ENCODE results near the gene CCDC196. TPM values are rescaled to one million over a fixed set of nuclear protein-coding genes. Genes with fewer than 3 reads are reported as not detected.
A peak's percentile ranks its signal among the peaks of the same experiment; 100 is the strongest.

The CCDC196 gene
- total and polyA plus RNA-seq, 10 of the 15 experiments (the other 5 are each of a cell fraction or from before 2014, with no cell fraction given): 0.03 to 0.52 (median 0.28) TPM; not detected in 7

DNA sequence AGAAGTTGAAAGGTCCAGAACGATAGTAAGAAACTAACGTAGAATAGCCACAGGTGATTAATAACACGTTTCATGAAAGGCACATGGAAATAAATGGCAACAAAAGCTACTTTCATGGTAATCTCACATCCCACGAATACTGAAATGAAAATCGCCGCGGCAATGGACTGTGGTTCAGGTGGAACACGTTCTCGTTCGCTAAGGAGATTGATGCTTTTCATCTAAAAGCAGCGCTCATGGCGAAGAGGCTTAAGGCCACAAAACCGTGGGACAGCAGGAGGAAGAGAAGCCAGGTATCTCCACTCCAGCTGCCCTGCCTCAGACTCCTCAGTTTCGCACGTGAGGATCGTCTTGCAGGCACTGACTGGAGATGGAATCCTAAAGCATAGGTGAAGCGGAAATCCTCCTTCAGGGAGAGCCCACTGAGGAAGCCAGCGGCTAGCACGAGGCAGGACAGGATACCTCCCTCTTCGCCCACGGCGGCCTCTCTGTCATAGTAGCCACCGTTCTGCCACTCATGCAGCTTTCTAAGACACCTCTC is 21.1 kb downstream of the CCDC196 start:
- ChIA-PET POLR2A (interaction anchor here (0.7 to 1.0 kb wide), 2 partner anchors 8 to 50 kb away, joined by 3 read pairs; no protein-coding TSS in a partner anchor), SMC1A (ENCODE audit: uncharacterized antibody, unreplicated experiment) (interaction anchor here (0.9 to 2.3 kb wide), 7 partner anchors 9 to 143 kb away, joined by 3 to 33 read pairs (median 3); no protein-coding TSS in a partner anchor), CTCF (interaction anchor here (0.8 to 2.8 kb wide), 6 partner anchors 9 to 143 kb away, joined by 3 to 25 read pairs (median 4); no protein-coding TSS in a partner anchor), RAD21 (ENCODE audit: unreplicated experiment) (interaction anchor here (0.8 to 2.5 kb wide), 8 partner anchors 10 to 853 kb away, joined by 3 to 17 read pairs (median 3); partner anchors contain the start of genes ATP6V1D and EIF2S1)
- WGBS (ENCODE audit: insufficient coverage, insufficient replicate concordance, low lambda C conversion rate, missing lambda C conversion rate): 0% methylated on average over 23 of the region's 23 CpGs
- ATAC-seq (peak; percentile 26), DNase-seq (ENCODE audit: low read depth, low spot score) (no peak), FAIRE-seq (no peak)
- H3K9ac ChIP-seq (ENCODE audit: control insufficient read depth, insufficient read depth, low read length): peak overlapping the region; percentile 94
- H3K4me2 ChIP-seq (ENCODE audit: control insufficient read depth, insufficient read depth): peak overlapping the region; percentile 98
- no peaks in the 10 kb centered on the region; the same call in 2 of the 3 replicates for H3K9me3 ChIP-seq (replicated peaks; ENCODE audit: control insufficient read depth, insufficient read depth, low read length)
- H3K79me2 ChIP-seq (ENCODE audit: control insufficient read depth, insufficient read depth, low read length): peaks cover 45% of the 10 kb centered on the region
- TF ChIP-seq SUPT20H (IDR thresholded peaks at IDR 0.05; ENCODE audit: borderline replicate concordance, control insufficient read depth, low read depth, low read length) (no peak), FOXM1 (IDR thresholded peaks at IDR 0.05; ENCODE audit: low read depth, low read length) (0 out of 2 replicates have a peak, but pooled peaks have one; percentile 18), SREBF2 (IDR thresholded peaks at IDR 0.05; ENCODE audit: low read length) (no peak), MTA3 (IDR thresholded peaks at IDR 0.05; ENCODE audit: borderline replicate concordance, low read length) (peak; percentile 52; the same call in 1 of the 2 replicates), RUNX3 (IDR thresholded peaks at IDR 0.05; ENCODE audit: low read length) (peak; percentile 35; the same call in 1 of the 2 replicates), CBX5 (IDR thresholded peaks at IDR 0.05; ENCODE audit: low read depth) (no peak), EED (IDR thresholded peaks at IDR 0.05; ENCODE audit: low read depth) (peak; percentile 24; the same call in 1 of the 2 replicates), BHLHE40 (IDR thresholded peaks at IDR 0.05; ENCODE audit: borderline replicate concordance in 1 of 2, low read depth in 2 of 2, low read length in 1 of 2) (peak in 1 of 2 experiments; percentile 6; a peak in 1 of 4 replicates), ASH2L (IDR thresholded peaks at IDR 0.05; ENCODE audit: borderline replicate concordance, low read depth) (0 out of 2 replicates have a peak, but pooled peaks have one; percentile 3)
- TF ChIP-seq, protein P1, sequence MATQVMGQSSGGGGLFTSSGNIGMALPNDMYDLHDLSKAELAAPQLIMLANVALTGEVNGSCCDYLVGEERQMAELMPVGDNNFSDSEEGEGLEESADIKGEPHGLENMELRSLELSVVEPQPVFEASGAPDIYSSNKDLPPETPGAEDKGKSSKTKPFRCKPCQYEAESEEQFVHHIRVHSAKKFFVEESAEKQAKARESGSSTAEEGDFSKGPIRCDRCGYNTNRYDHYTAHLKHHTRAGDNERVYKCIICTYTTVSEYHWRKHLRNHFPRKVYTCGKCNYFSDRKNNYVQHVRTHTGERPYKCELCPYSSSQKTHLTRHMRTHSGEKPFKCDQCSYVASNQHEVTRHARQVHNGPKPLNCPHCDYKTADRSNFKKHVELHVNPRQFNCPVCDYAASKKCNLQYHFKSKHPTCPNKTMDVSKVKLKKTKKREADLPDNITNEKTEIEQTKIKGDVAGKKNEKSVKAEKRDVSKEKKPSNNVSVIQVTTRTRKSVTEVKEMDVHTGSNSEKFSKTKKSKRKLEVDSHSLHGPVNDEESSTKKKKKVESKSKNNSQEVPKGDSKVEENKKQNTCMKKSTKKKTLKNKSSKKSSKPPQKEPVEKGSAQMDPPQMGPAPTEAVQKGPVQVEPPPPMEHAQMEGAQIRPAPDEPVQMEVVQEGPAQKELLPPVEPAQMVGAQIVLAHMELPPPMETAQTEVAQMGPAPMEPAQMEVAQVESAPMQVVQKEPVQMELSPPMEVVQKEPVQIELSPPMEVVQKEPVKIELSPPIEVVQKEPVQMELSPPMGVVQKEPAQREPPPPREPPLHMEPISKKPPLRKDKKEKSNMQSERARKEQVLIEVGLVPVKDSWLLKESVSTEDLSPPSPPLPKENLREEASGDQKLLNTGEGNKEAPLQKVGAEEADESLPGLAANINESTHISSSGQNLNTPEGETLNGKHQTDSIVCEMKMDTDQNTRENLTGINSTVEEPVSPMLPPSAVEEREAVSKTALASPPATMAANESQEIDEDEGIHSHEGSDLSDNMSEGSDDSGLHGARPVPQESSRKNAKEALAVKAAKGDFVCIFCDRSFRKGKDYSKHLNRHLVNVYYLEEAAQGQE (IDR thresholded peaks at IDR 0.05; ENCODE audit: low read depth, low read length): no peak
- TF ChIP-seq, protein P2, sequence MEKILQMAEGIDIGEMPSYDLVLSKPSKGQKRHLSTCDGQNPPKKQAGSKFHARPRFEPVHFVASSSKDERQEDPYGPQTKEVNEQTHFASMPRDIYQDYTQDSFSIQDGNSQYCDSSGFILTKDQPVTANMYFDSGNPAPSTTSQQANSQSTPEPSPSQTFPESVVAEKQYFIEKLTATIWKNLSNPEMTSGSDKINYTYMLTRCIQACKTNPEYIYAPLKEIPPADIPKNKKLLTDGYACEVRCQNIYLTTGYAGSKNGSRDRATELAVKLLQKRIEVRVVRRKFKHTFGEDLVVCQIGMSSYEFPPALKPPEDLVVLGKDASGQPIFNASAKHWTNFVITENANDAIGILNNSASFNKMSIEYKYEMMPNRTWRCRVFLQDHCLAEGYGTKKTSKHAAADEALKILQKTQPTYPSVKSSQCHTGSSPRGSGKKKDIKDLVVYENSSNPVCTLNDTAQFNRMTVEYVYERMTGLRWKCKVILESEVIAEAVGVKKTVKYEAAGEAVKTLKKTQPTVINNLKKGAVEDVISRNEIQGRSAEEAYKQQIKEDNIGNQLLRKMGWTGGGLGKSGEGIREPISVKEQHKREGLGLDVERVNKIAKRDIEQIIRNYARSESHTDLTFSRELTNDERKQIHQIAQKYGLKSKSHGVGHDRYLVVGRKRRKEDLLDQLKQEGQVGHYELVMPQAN (conservative IDR thresholded peaks at IDR 0.05): peak; percentile 25; the same call in 1 of the 2 replicates
- intact Hi-C loops (cut with micrococcal nuclease; ENCODE audit: unreplicated experiment): loop anchor here (5.0 kb wide), 2 partner anchors 95 to 145 kb away; no protein-coding TSS in a partner anchor
- H2AFZ ChIP-seq (ENCODE audit: control insufficient read depth, low read depth, low read length): peak overlapping the region; percentile 93
- H3K27ac ChIP-seq (ENCODE audit: control insufficient read depth, insufficient read depth): peak overlapping the region; percentile 87
- H3K4me3 ChIP-seq: peak overlapping the region; percentile 95
- in situ Hi-C loops (cut with MboI): loop anchor here (10.0 kb wide), 1 partner anchor 848 kb away; the partner anchor contains the start of gene ATP6V1D
- no peaks in the 10 kb centered on the region for H3K27me3 ChIP-seq (replicated peaks in 1 of 2; ENCODE audit: control insufficient read depth in 2 of 2, insufficient read depth in 2 of 2, low read length in 1 of 2)
- BruUV-seq (replicated peaks): TSS peak; percentile 75
- peaks cover 2% of the 10 kb centered on the region for H3K4me1 ChIP-seq (ENCODE audit: control insufficient read depth, insufficient read depth, low read length)
- no peaks in the 10 kb centered on the region; the same call in 1 of the 2 replicates for H4K20me1 ChIP-seq (ENCODE audit: control insufficient read depth, insufficient read depth)
- H3K36me3 ChIP-seq (ENCODE audit: control insufficient read depth in 2 of 2, insufficient read depth in 2 of 2, low read length in 1 of 2): no peaks in the 10 kb centered on the region
